Measurements from ENCODE around the gene REEP1. TPM values are rescaled to one million over a fixed set of nuclear protein-coding genes. Genes with fewer than 3 reads are reported as not detected.

Gene REEP1
- total and polyA plus RNA-seq, 9 of the 15 experiments (the other 6 are each of a cell fraction or from before 2014, with no cell fraction given) = 0.11 to 0.67 (median 0.13) TPM

DNA sequence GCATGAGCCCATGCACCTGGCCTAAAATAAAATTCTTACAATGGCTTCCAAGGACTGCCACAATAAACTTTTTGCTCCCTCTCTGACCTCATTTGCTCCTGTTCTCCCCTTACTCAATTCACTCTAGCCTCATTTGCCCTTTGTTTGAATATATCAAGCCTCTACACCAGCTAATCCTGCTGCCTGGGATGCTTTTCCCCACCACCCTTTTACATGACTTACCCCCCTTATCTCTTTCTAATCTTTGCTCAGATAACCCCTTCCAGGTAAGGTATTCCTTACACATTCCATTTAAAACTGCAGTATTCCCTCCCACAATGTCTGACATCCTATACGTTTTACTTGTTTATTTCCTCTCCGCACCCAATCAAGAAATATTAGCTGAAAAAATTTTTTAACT lies 164.8 kb downstream of the REEP1 start:
- Histone ChIP-seq H2AFZ (ENCODE audit: low read depth, low read length) (no peak overlapping the region), H3K9me1 (ENCODE audit: control insufficient read depth, insufficient read depth, low read length) (no peaks in the 10 kb centered on the region), H3K4me3 (no peak overlapping the region), H3K4me2 (ENCODE audit: insufficient read depth, low read length) (no peak overlapping the region), H3K27ac (ENCODE audit: extremely low read depth, low read depth, low read length) (no peak overlapping the region), H3K9me3 (replicated peaks; ENCODE audit: control insufficient read depth, insufficient read depth, low read depth, low read length) (no peaks in the 10 kb centered on the region), H3K4me1 (replicated peaks in 1 of 2; ENCODE audit: control insufficient read depth in 2 of 2, insufficient read depth in 2 of 2, low read length in 2 of 2) (no peaks in the 10 kb centered on the region), H3K79me2 (ENCODE audit: control insufficient read depth, insufficient read depth, low read length) (peaks cover 33% of the 10 kb centered on the region), H3K9ac (ENCODE audit: insufficient read depth in 1 of 2, low read depth in 2 of 2, low read length in 2 of 2) (no peak overlapping the region), H3K36me3 (ENCODE audit: control insufficient read depth, insufficient read depth, low read length) (peaks cover 94% of the 10 kb centered on the region), H4K20me1 (replicated peaks; ENCODE audit: control insufficient read depth, insufficient read depth, low read length) (no peaks in the 10 kb centered on the region), H3K27me3 (ENCODE audit: control insufficient read depth in 2 of 2, insufficient read depth in 2 of 2, low read length in 2 of 2) (no peaks in the 10 kb centered on the region)
- DNase-seq (ENCODE audit: extremely low read depth in 1 of 4, low spot score in 3 of 4) (no peak), ATAC-seq (no peak), FAIRE-seq (no peak)
- WGBS (ENCODE audit: insufficient coverage, low coverage, missing lambda C conversion rate) = 34% methylated on average over 2 of the region's 2 CpGs
- ChIA-PET CTCF (ENCODE audit: low intra/inter-chr PET ratio) (no interaction called here), POLR2A (interaction anchor here (0.7 to 1.5 kb wide), 3 partner anchors 11 to 22 kb away, joined by 3 to 5 read pairs (median 4); partner anchors contain the start of gene IMMT)
- intact Hi-C loops (cut with micrococcal nuclease) = no loop called here
- in situ Hi-C loops (cut with MboI) = no loop called here
- no peak for TF ChIP-seq CEBPG (CRISPR knock-in tag; IDR thresholded peaks at IDR 0.05)
- TF ChIP-seq CEBPG (tag; conservative IDR thresholded peaks at IDR 0.05 in 1 of 2, IDR thresholded peaks at IDR 0.05 in 1 of 2) = no peak
- TF ChIP-seq, protein P1, sequence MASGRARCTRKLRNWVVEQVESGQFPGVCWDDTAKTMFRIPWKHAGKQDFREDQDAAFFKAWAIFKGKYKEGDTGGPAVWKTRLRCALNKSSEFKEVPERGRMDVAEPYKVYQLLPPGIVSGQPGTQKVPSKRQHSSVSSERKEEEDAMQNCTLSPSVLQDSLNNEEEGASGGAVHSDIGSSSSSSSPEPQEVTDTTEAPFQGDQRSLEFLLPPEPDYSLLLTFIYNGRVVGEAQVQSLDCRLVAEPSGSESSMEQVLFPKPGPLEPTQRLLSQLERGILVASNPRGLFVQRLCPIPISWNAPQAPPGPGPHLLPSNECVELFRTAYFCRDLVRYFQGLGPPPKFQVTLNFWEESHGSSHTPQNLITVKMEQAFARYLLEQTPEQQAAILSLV (tag; IDR thresholded peaks at IDR 0.05) = no peak
- TF ChIP-seq NR3C1 (CRISPR knock-in tag; IDR thresholded peaks at IDR 0.05) = no peak
- TF ChIP-seq NCOA6 (IDR thresholded peaks at IDR 0.05) = no peak
- TF ChIP-seq, protein P2, sequence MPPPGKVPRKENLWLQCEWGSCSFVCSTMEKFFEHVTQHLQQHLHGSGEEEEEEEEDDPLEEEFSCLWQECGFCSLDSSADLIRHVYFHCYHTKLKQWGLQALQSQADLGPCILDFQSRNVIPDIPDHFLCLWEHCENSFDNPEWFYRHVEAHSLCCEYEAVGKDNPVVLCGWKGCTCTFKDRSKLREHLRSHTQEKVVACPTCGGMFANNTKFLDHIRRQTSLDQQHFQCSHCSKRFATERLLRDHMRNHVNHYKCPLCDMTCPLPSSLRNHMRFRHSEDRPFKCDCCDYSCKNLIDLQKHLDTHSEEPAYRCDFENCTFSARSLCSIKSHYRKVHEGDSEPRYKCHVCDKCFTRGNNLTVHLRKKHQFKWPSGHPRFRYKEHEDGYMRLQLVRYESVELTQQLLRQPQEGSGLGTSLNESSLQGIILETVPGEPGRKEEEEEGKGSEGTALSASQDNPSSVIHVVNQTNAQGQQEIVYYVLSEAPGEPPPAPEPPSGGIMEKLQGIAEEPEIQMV (tag; conservative IDR thresholded peaks at IDR 0.05; ENCODE audit: low read depth) = no peak
- BruUV-seq (replicated peaks) = no TSS peak
